Measurements from ENCODE around the gene NF1. TPM values are rescaled to one million over a fixed set of nuclear protein-coding genes. Genes with fewer than 3 reads are reported as not detected.
"Not testable (repeated sequence)": the region's sequence is repeated elsewhere in the genome, so short reads cannot be mapped to it uniquely, and the experiment has no call there.

Gene NF1
- total RNA-seq, 1 experiment from 2014 or later, result 60.2 TPM

- peaks cover 21% of the 10 kb centered on the region for H3K36me3 Mint-ChIP-seq (ENCODE audit: insufficient read depth, unreplicated experiment)
- peak overlapping the region; percentile 25 for H3K27ac Mint-ChIP-seq (ENCODE audit: low read depth, unreplicated experiment)
- intact Hi-C loops (cut with micrococcal nuclease), result no loop called here
- POLR2A ChIA-PET, result interaction anchor here (0.6 kb wide), 1 partner anchor 96 kb away, joined by 4 read pairs; no protein-coding TSS in a partner anchor
- no TSS peak for BruUV-seq (replicated peaks)
- peaks cover 31% of the 10 kb centered on the region for H3K4me1 Mint-ChIP-seq (ENCODE audit: insufficient read depth, unreplicated experiment)
- DNase-seq (ENCODE audit: unreplicated experiment), result no peak
- CTCF ChIA-PET, result no interaction called here
- H3K27me3 Mint-ChIP-seq (ENCODE audit: insufficient read depth, unreplicated experiment), result no peaks in the 10 kb centered on the region
- no peaks in the 10 kb centered on the region for H3K9me3 Mint-ChIP-seq (ENCODE audit: unreplicated experiment)
- TF ChIP-seq CTCF (IDR thresholded peaks at IDR 0.05; ENCODE audit: unreplicated experiment), result no peak
- H3K4me3 Mint-ChIP-seq (ENCODE audit: unreplicated experiment), result no peak overlapping the region
These were observed 215.5 kb downstream of the NF1 start for GRCh38 chr17:31310260-31310659.

GRCh38 chr17:31310886-31311285 lies 216.1 kb downstream of the NF1 start:
- Mint-ChIP-seq H3K9me3 (ENCODE audit: unreplicated experiment) (no peaks in the 10 kb centered on the region), H3K4me3 (ENCODE audit: unreplicated experiment) (no peak overlapping the region), H3K27ac (ENCODE audit: low read depth, unreplicated experiment) (no peak overlapping the region), H3K4me1 (ENCODE audit: insufficient read depth, unreplicated experiment) (peaks cover 28% of the 10 kb centered on the region), H3K27me3 (ENCODE audit: insufficient read depth, unreplicated experiment) (no peaks in the 10 kb centered on the region), H3K36me3 (ENCODE audit: insufficient read depth, unreplicated experiment) (peaks cover 15% of the 10 kb centered on the region)
- intact Hi-C loops (cut with micrococcal nuclease), result no loop called here
- TF ChIP-seq CTCF (IDR thresholded peaks at IDR 0.05; ENCODE audit: unreplicated experiment), result no peak
- BruUV-seq (replicated peaks), result no TSS peak
- no peak for DNase-seq (ENCODE audit: unreplicated experiment)
- ChIA-PET POLR2A (interaction anchor here (0.6 to 1.4 kb wide), 2 partner anchors 8 to 97 kb away, joined by 4 to 5 read pairs; no protein-coding TSS in a partner anchor), CTCF (no interaction called here)

GRCh38 chr17:31311526-31311925 lies 216.7 kb downstream of the NF1 start:
- intact Hi-C loops (cut with micrococcal nuclease), result no loop called here
- Mint-ChIP-seq H3K36me3 (ENCODE audit: insufficient read depth, unreplicated experiment) (peaks cover 13% of the 10 kb centered on the region), H3K9me3 (ENCODE audit: unreplicated experiment) (no peaks in the 10 kb centered on the region), H3K27me3 (ENCODE audit: insufficient read depth, unreplicated experiment) (no peaks in the 10 kb centered on the region), H3K4me1 (ENCODE audit: insufficient read depth, unreplicated experiment) (peaks cover 25% of the 10 kb centered on the region), H3K4me3 (ENCODE audit: unreplicated experiment) (no peak overlapping the region), H3K27ac (ENCODE audit: low read depth, unreplicated experiment) (no peak overlapping the region)
- no peak for DNase-seq (ENCODE audit: unreplicated experiment)
- TF ChIP-seq CTCF (IDR thresholded peaks at IDR 0.05; ENCODE audit: unreplicated experiment), result no peak
- ChIA-PET POLR2A (interaction anchor here (0.6 to 1.4 kb wide), 3 partner anchors 9 to 44 kb away, joined by 3 to 5 read pairs (median 3); no protein-coding TSS in a partner anchor), CTCF (no interaction called here)
- BruUV-seq (replicated peaks), result no TSS peak

GRCh38 chr17:31312223-31312622 lies 217.4 kb downstream of the NF1 start:
- intact Hi-C loops (cut with micrococcal nuclease); CTCF ChIA-PET; H3K4me3 Mint-ChIP-seq (ENCODE audit: unreplicated experiment): not testable (repeated sequence)

More at GRCh38 chr17:31312223-31312622, 217.4 kb downstream of the NF1 start:
- DNase-seq (ENCODE audit: unreplicated experiment); H3K27ac Mint-ChIP-seq (ENCODE audit: low read depth, unreplicated experiment); BruUV-seq (replicated peaks); H3K27me3 Mint-ChIP-seq (ENCODE audit: insufficient read depth, unreplicated experiment); H3K9me3 Mint-ChIP-seq (ENCODE audit: unreplicated experiment): not testable (repeated sequence)
- Mint-ChIP-seq H3K36me3 (ENCODE audit: insufficient read depth, unreplicated experiment) (peaks cover 13% of the 10 kb centered on the region), H3K4me1 (ENCODE audit: insufficient read depth, unreplicated experiment) (peaks cover 25% of the 10 kb centered on the region)
- POLR2A ChIA-PET, result interaction anchor here (0.6 to 1.4 kb wide), 6 partner anchors 9 to 45 kb away, joined by 3 to 5 read pairs (median 3); no protein-coding TSS in a partner anchor

Measured in MCF 10A (cell line).